MM.1S (cell line): ENCODE results near the gene THADA.

Experiments used
- DNase-seq: peaks from one replicate; pipeline ENCODE4 v3.0.0-alpha.2; 2015
- H2AFZ ChIP-seq: fragments of 300-600 bp; sonication (generic); 2 replicates; pipeline ENCODE4 v1.6.0; 2016; ENCODE audit warnings: antibody characterized with exemption, low read length
- H3F3A ChIP-seq: fragments of 300-600 bp; sonication (generic); 2 replicates; pipeline ENCODE4 v1.6.1; 2016; ENCODE audit warnings: mild to moderate bottlenecking, antibody characterized with exemption, low read length, moderate library complexity, mixed read lengths; ENCODE audit not compliant: insufficient read depth
- H3K27ac ChIP-seq: fragments of 300-600 bp; sonication (generic); 2 replicates; pipeline ENCODE4 v1.5.1; 2016; ENCODE audit warnings: mild to moderate bottlenecking, low read length
- H3K27me3 ChIP-seq: fragments of 300-600 bp; sonication (generic); replicated peaks from 2 replicates; pipeline ENCODE4 v1.6.0; 2016; ENCODE audit warnings: low read length; ENCODE audit not compliant: insufficient read depth
- H3K36me3 ChIP-seq: fragments of 300-600 bp; sonication (generic); replicated peaks from 2 replicates; pipeline ENCODE4 v1.6.1; 2016; ENCODE audit warnings: mild to moderate bottlenecking, low read length, mixed read lengths; ENCODE audit not compliant: insufficient read depth
- H3K4me1 ChIP-seq: fragments of 300-600 bp; sonication (generic); 2 replicates; pipeline ENCODE4 v1.6.1; 2016; ENCODE audit warnings: low read length, mixed read lengths
- H3K4me2 ChIP-seq: fragments of 300-600 bp; sonication (generic); 2 replicates; pipeline ENCODE4 v1.6.0; 2016; ENCODE audit warnings: low read depth, low read length
- H3K4me3 ChIP-seq: fragments of 300-600 bp; sonication (generic); 2 replicates; pipeline ENCODE4 v1.5.1; 2016; ENCODE audit warnings: low read length, mixed read lengths
- H3K79me2 ChIP-seq: fragments of 300-600 bp; sonication (generic); 2 replicates; pipeline ENCODE4 v1.6.1; 2016; ENCODE audit warnings: mixed run types, low read length, mixed read lengths
- H3K9ac ChIP-seq: fragments of 300-600 bp; sonication (generic); 2 replicates; pipeline ENCODE4 v1.6.1; 2016; ENCODE audit warnings: low read length, mixed read lengths
- H3K9me2 ChIP-seq: fragments of 300-600 bp; sonication (generic); replicated peaks from 2 replicates; pipeline ENCODE4 v1.6.1; 2016; ENCODE audit warnings: mild to moderate bottlenecking, low read length, mixed read lengths; ENCODE audit not compliant: insufficient read depth
- H3K9me3 ChIP-seq: fragments of 300-600 bp; sonication (generic); replicated peaks from 2 replicates; pipeline ENCODE4 v1.6.1; 2016; ENCODE audit warnings: mild to moderate bottlenecking, low read length, mixed read lengths; ENCODE audit not compliant: insufficient read depth
- H4K20me1 ChIP-seq: fragments of 300-600 bp; sonication (generic); 2 replicates; pipeline ENCODE4 v1.6.1; 2016; ENCODE audit warnings: mild to moderate bottlenecking, low read length, moderate library complexity, mixed read lengths; ENCODE audit not compliant: insufficient read depth
- CTCF ChIP-seq: fragments of 300-600 bp; sonication (generic); IDR thresholded peaks from 2 replicates; pipeline ENCODE4 v1.5.1; 2016; ENCODE audit warnings: antibody characterized with exemption, low read length, mixed read lengths
- EZH2 ChIP-seq: fragments of 300-600 bp; sonication (generic); optimal IDR thresholded peaks from 2 replicates; pipeline ENCODE3; 2017; ENCODE audit warnings: low read depth, mild to moderate bottlenecking, antibody characterized with exemption, low read length, mixed read lengths
- EZH2phosphoT487 ChIP-seq: fragments of 300-600 bp; sonication (generic); IDR thresholded peaks from 2 replicates; pipeline ENCODE4 v1.6.1; 2018; ENCODE audit warnings: antibody characterized with exemption, low read length

Gene THADA

GRCh38 chr2:43230951-43231827 lies 364.6 kb downstream of the THADA start:
- H3K27ac ChIP-seq: no peak overlapping the region
- no peak overlapping the region for H3K9ac ChIP-seq

GRCh38 chr2:43230351-43230885 lies 365.4 kb downstream of the THADA start:
- Histone ChIP-seq H3K4me2 (no peak overlapping the region), H3K9ac (no peak overlapping the region)
- no peak for DNase-seq

More at GRCh38 chr2:43230951-43231827, 364.6 kb downstream of the THADA start:
- no peak overlapping the region for H3K4me3 ChIP-seq
- H3K9me2 ChIP-seq: no peaks in the 10 kb centered on the region
- no peaks in the 10 kb centered on the region for H4K20me1 ChIP-seq
- peaks cover 29% of the 10 kb centered on the region for H3F3A ChIP-seq
- H3K4me2 ChIP-seq: no peak overlapping the region
- H2AFZ ChIP-seq: no peak overlapping the region
- H3K79me2 ChIP-seq: peaks cover 17% of the 10 kb centered on the region
- TF ChIP-seq EZH2phosphoT487 (no peak), EZH2 (no peak), CTCF (no peak)
- H3K4me1 ChIP-seq: peaks cover 19% of the 10 kb centered on the region
- no peaks in the 10 kb centered on the region for H3K36me3 ChIP-seq
- no peak for DNase-seq
- no peaks in the 10 kb centered on the region for H3K9me3 ChIP-seq
- no peaks in the 10 kb centered on the region for H3K27me3 ChIP-seq

More at GRCh38 chr2:43230351-43230885, 365.4 kb downstream of the THADA start:
- Histone ChIP-seq H3K27ac (no peak overlapping the region), H3K27me3 (no peaks in the 10 kb centered on the region), H3F3A (peaks cover 36% of the 10 kb centered on the region), H3K4me3 (no peak overlapping the region), H3K9me2 (no peaks in the 10 kb centered on the region), H3K36me3 (no peaks in the 10 kb centered on the region), H3K79me2 (peaks cover 25% of the 10 kb centered on the region), H4K20me1 (0 out of 2 replicates have a peak, but pooled peaks cover 2% of the 10 kb centered on the region), H3K4me1 (peaks cover 19% of the 10 kb centered on the region), H2AFZ (no peak overlapping the region), H3K9me3 (no peaks in the 10 kb centered on the region)
- TF ChIP-seq EZH2phosphoT487 (no peak), CTCF (no peak), EZH2 (no peak)
